Measurements from ENCODE around the gene ZC2HC1B.

Gene ZC2HC1B

GRCh38 chr6:143958839-143959399, 94.6 kb downstream of the ZC2HC1B start:
- Histone ChIP-seq H2BK12ac (ENCODE audit: low read length) (peak overlapping the region; percentile 93), H3K36me3 (replicated peaks in 1 of 2; ENCODE audit: control insufficient read depth in 2 of 2, insufficient read depth in 2 of 2, low read length in 2 of 2) (peaks cover 0 to 22% of the 10 kb centered on the region in 2 donors), H3K4me1 (ENCODE audit: control insufficient read depth in 2 of 2, insufficient read depth in 1 of 2, low read depth in 1 of 2, low read length in 2 of 2) (peaks cover 40 to 72% of the 10 kb centered on the region in 2 donors), H2BK15ac (ENCODE audit: low read length) (no peak overlapping the region), H3K14ac (ENCODE audit: low read length) (no peak overlapping the region), H3K4me3 (ENCODE audit: low read length in 2 of 2) (no peak overlapping the region), H3K18ac (ENCODE audit: low read length) (peak overlapping the region; percentile 87), H3K27me3 (ENCODE audit: control insufficient read depth in 3 of 3, insufficient read depth in 3 of 3, low read depth in 1 of 3, low read length in 3 of 3) (no peaks in the 10 kb centered on the region), H2AFZ (ENCODE audit: low read length) (no peak overlapping the region), H3K4me2 (ENCODE audit: insufficient read depth, low read length, poor library complexity, severe bottlenecking) (peak overlapping the region; percentile 58), H4K91ac (ENCODE audit: low read depth, low read length, poor library complexity) (no peak overlapping the region), H3K27ac (replicated peaks; ENCODE audit: low read length) (peak overlapping the region; percentile 89), H3K79me1 (ENCODE audit: low read depth, low read length) (no peaks in the 10 kb centered on the region), H3K9ac (ENCODE audit: low read depth, low read length, poor library complexity) (no peak overlapping the region), H2AK5ac (ENCODE audit: low read depth, low read length) (no peak overlapping the region), H2BK5ac (ENCODE audit: low read length) (no peak overlapping the region), H3K4ac (ENCODE audit: low read length) (no peak overlapping the region), H3K9me3 (replicated peaks in 1 of 2; ENCODE audit: control insufficient read depth in 2 of 2, insufficient read depth in 1 of 2, low read depth in 1 of 2, low read length in 2 of 2) (no peaks in the 10 kb centered on the region), H3K23ac (ENCODE audit: low read depth, low read length, poor library complexity) (no peak overlapping the region), H4K8ac (ENCODE audit: low read depth, low read length) (no peak overlapping the region), H2BK120ac (ENCODE audit: low read depth, low read length) (no peak overlapping the region)
- whole genome bisulfite sequencing, 2 donors (ENCODE audit: extremely low coverage in 2 of 2, insufficient read length in 2 of 2, insufficient replicate concordance in 1 of 2): no CpG with 5 or more reads among the region's 11 CpGs
- peak; percentile 90 for DNase-seq (ENCODE audit: low spot score)

- no peak overlapping the region for H2AK5ac ChIP-seq (ENCODE audit: low read depth, low read length)
Measured at GRCh38 chr6:143959927-143960326, 95.7 kb downstream of the ZC2HC1B start.

GRCh38 chr6:143961066-143961465, 96.8 kb downstream of the ZC2HC1B start:
- no peak overlapping the region for H3K23ac ChIP-seq (ENCODE audit: low read depth, low read length, poor library complexity)
- no CpG with 5 or more reads among the region's 3 CpGs for WGBS, 2 donors (ENCODE audit: extremely low coverage in 2 of 2, insufficient read length in 2 of 2, insufficient replicate concordance in 1 of 2)
- H2BK120ac ChIP-seq (ENCODE audit: low read depth, low read length): no peak overlapping the region
- H2BK15ac ChIP-seq (ENCODE audit: low read length): no peak overlapping the region
- H3K9ac ChIP-seq (ENCODE audit: low read depth, low read length, poor library complexity): no peak overlapping the region
- no peak overlapping the region for H3K14ac ChIP-seq (ENCODE audit: low read length)
- H4K8ac ChIP-seq (ENCODE audit: low read depth, low read length): no peak overlapping the region
- H2AFZ ChIP-seq (ENCODE audit: low read length): no peak overlapping the region
- no peaks in the 10 kb centered on the region for H3K27me3 ChIP-seq (ENCODE audit: control insufficient read depth in 3 of 3, insufficient read depth in 3 of 3, low read depth in 1 of 3, low read length in 3 of 3)
- no peak overlapping the region for H3K4me2 ChIP-seq (ENCODE audit: insufficient read depth, low read length, poor library complexity, severe bottlenecking)
- H3K27ac ChIP-seq (replicated peaks; ENCODE audit: low read length): peak overlapping the region; percentile 30
- peaks cover 0 to 39% of the 10 kb centered on the region in 2 donors for H3K36me3 ChIP-seq (replicated peaks in 1 of 2; ENCODE audit: control insufficient read depth in 2 of 2, insufficient read depth in 2 of 2, low read length in 2 of 2)
- H3K4me1 ChIP-seq (ENCODE audit: control insufficient read depth in 2 of 2, insufficient read depth in 1 of 2, low read depth in 1 of 2, low read length in 2 of 2): peaks cover 44 to 75% of the 10 kb centered on the region in 2 donors
- H3K18ac ChIP-seq (ENCODE audit: low read length): no peak overlapping the region
- no peak overlapping the region for H2AK5ac ChIP-seq (ENCODE audit: low read depth, low read length)
- no peak overlapping the region for H2BK5ac ChIP-seq (ENCODE audit: low read length)
- no peaks in the 10 kb centered on the region for H3K9me3 ChIP-seq (replicated peaks in 1 of 2; ENCODE audit: control insufficient read depth in 2 of 2, insufficient read depth in 1 of 2, low read depth in 1 of 2, low read length in 2 of 2)
- H2BK12ac ChIP-seq (ENCODE audit: low read length): no peak overlapping the region
- no peak for DNase-seq (ENCODE audit: low spot score)
- no peak overlapping the region for H3K4ac ChIP-seq (ENCODE audit: low read length)
- H3K79me1 ChIP-seq (ENCODE audit: low read depth, low read length): no peaks in the 10 kb centered on the region
- no peak overlapping the region for H3K4me3 ChIP-seq (ENCODE audit: low read length in 2 of 2)
- H4K91ac ChIP-seq (ENCODE audit: low read depth, low read length, poor library complexity): no peak overlapping the region

More at GRCh38 chr6:143959927-143960326, 95.7 kb downstream of the ZC2HC1B start:
- no peak overlapping the region for H4K8ac ChIP-seq (ENCODE audit: low read depth, low read length)
- DNase-seq (ENCODE audit: low spot score): no peak
- H2BK5ac ChIP-seq (ENCODE audit: low read length): no peak overlapping the region
- H3K23ac ChIP-seq (ENCODE audit: low read depth, low read length, poor library complexity): no peak overlapping the region
- no peak overlapping the region for H4K91ac ChIP-seq (ENCODE audit: low read depth, low read length, poor library complexity)
- H2BK12ac ChIP-seq (ENCODE audit: low read length): no peak overlapping the region
- H2BK120ac ChIP-seq (ENCODE audit: low read depth, low read length): no peak overlapping the region
- whole genome bisulfite sequencing, 2 donors (ENCODE audit: extremely low coverage in 2 of 2, insufficient read length in 2 of 2, insufficient replicate concordance in 1 of 2): no CpG with 5 or more reads among the region's 4 CpGs
- H3K14ac ChIP-seq (ENCODE audit: low read length): no peak overlapping the region
- no peak overlapping the region for H3K4me2 ChIP-seq (ENCODE audit: insufficient read depth, low read length, poor library complexity, severe bottlenecking)
- no peaks in the 10 kb centered on the region for H3K27me3 ChIP-seq (ENCODE audit: control insufficient read depth in 3 of 3, insufficient read depth in 3 of 3, low read depth in 1 of 3, low read length in 3 of 3)
- no peak overlapping the region for H3K27ac ChIP-seq (replicated peaks; ENCODE audit: low read length)
- no peak overlapping the region for H3K9ac ChIP-seq (ENCODE audit: low read depth, low read length, poor library complexity)
- no peak overlapping the region for H3K18ac ChIP-seq (ENCODE audit: low read length)
- no peak overlapping the region for H2AFZ ChIP-seq (ENCODE audit: low read length)
- no peaks in the 10 kb centered on the region for H3K79me1 ChIP-seq (ENCODE audit: low read depth, low read length)
- peaks cover 0 to 30% of the 10 kb centered on the region in 2 donors for H3K36me3 ChIP-seq (replicated peaks in 1 of 2; ENCODE audit: control insufficient read depth in 2 of 2, insufficient read depth in 2 of 2, low read length in 2 of 2)
- H3K4me3 ChIP-seq (ENCODE audit: low read length in 2 of 2): no peak overlapping the region
- H3K9me3 ChIP-seq (replicated peaks in 1 of 2; ENCODE audit: control insufficient read depth in 2 of 2, insufficient read depth in 1 of 2, low read depth in 1 of 2, low read length in 2 of 2): no peaks in the 10 kb centered on the region
- no peak overlapping the region for H3K4ac ChIP-seq (ENCODE audit: low read length)
- peaks cover 46 to 72% of the 10 kb centered on the region in 2 donors for H3K4me1 ChIP-seq (ENCODE audit: control insufficient read depth in 2 of 2, insufficient read depth in 1 of 2, low read depth in 1 of 2, low read length in 2 of 2)
- H2BK15ac ChIP-seq (ENCODE audit: low read length): no peak overlapping the region

GRCh38 chr6:143961886-143962878, 97.9 kb downstream of the ZC2HC1B start:
- Histone ChIP-seq H2BK5ac (ENCODE audit: low read length) (no peak overlapping the region), H2BK12ac (ENCODE audit: low read length) (no peak overlapping the region), H3K9me3 (replicated peaks in 1 of 2; ENCODE audit: control insufficient read depth in 2 of 2, insufficient read depth in 1 of 2, low read depth in 1 of 2, low read length in 2 of 2) (no peaks in the 10 kb centered on the region), H3K79me1 (ENCODE audit: low read depth, low read length) (no peaks in the 10 kb centered on the region), H3K18ac (ENCODE audit: low read length) (no peak overlapping the region), H3K36me3 (replicated peaks in 1 of 2; ENCODE audit: control insufficient read depth in 2 of 2, insufficient read depth in 2 of 2, low read length in 2 of 2) (peaks cover 0 to 39% of the 10 kb centered on the region in 2 donors), H2BK15ac (ENCODE audit: low read length) (no peak overlapping the region), H2AK5ac (ENCODE audit: low read depth, low read length) (no peak overlapping the region), H4K8ac (ENCODE audit: low read depth, low read length) (no peak overlapping the region), H3K14ac (ENCODE audit: low read length) (no peak overlapping the region), H3K4ac (ENCODE audit: low read length) (no peak overlapping the region), H3K27ac (replicated peaks; ENCODE audit: low read length) (peak overlapping the region; percentile 93), H3K27me3 (ENCODE audit: control insufficient read depth in 3 of 3, insufficient read depth in 3 of 3, low read depth in 1 of 3, low read length in 3 of 3) (no peaks in the 10 kb centered on the region), H4K91ac (ENCODE audit: low read depth, low read length, poor library complexity) (no peak overlapping the region), H2AFZ (ENCODE audit: low read length) (peak overlapping the region; percentile 30), H3K9ac (ENCODE audit: low read depth, low read length, poor library complexity) (no peak overlapping the region), H3K4me2 (ENCODE audit: insufficient read depth, low read length, poor library complexity, severe bottlenecking) (no peak overlapping the region), H3K23ac (ENCODE audit: low read depth, low read length, poor library complexity) (no peak overlapping the region), H2BK120ac (ENCODE audit: low read depth, low read length) (no peak overlapping the region), H3K4me1 (ENCODE audit: control insufficient read depth in 2 of 2, insufficient read depth in 1 of 2, low read depth in 1 of 2, low read length in 2 of 2) (peaks cover 40 to 73% of the 10 kb centered on the region in 2 donors), H3K4me3 (ENCODE audit: low read length in 2 of 2) (no peak overlapping the region)
- WGBS, 2 donors (ENCODE audit: extremely low coverage in 2 of 2, insufficient read length in 2 of 2, insufficient replicate concordance in 1 of 2): 100% methylated on average over 1 of the region's 12 CpGs; no CpG with 5 or more reads in 1 of the 2 donors
- DNase-seq (ENCODE audit: low spot score): peak; percentile 69
